Loucy (cell line): ENCODE data around the gene CHMP4B.

Experiments
- H2AFZ ChIP-seq: fragments of 200-600 bp; sonication (generic); 2 replicates; pipeline ENCODE4 v1.6.0; 2016; ENCODE audit warnings: antibody characterized with exemption, mild to moderate bottlenecking, low read length, moderate library complexity
- H3F3A ChIP-seq: fragments of 200-600 bp; 2 replicates; pipeline ENCODE4 v1.6.0; 2016; ENCODE audit warnings: antibody characterized with exemption, low read depth, mild to moderate bottlenecking
- H3K27me3 ChIP-seq: fragments of 200-600 bp; sonication (generic); 2 replicates; pipeline ENCODE4 v1.6.1; 2014; ENCODE audit warnings: low read length, mild to moderate bottlenecking; ENCODE audit not compliant: insufficient read depth, poor library complexity, severe bottlenecking
- H3K36me3 ChIP-seq: fragments of 200-600 bp; sonication (generic); 2 replicates; pipeline ENCODE4 v1.6.1; 2016; ENCODE audit warnings: low read length; ENCODE audit not compliant: insufficient read depth
- H3K4me1 ChIP-seq: fragments of 200-600 bp; sonication (generic); 2 replicates; pipeline ENCODE4 v1.5.1; 2014; ENCODE audit warnings: low read length, mild to moderate bottlenecking; ENCODE audit not compliant: insufficient read depth, poor library complexity, severe bottlenecking
- H3K4me2 ChIP-seq: fragments of 200-600 bp; sonication (generic); 2 replicates; pipeline ENCODE4 v1.6.0; 2014; ENCODE audit warnings: antibody characterized with exemption, low read length, low read depth, mild to moderate bottlenecking; ENCODE audit not compliant: poor library complexity, severe bottlenecking
- H3K4me3 ChIP-seq: fragments of 200-600 bp; sonication (generic); 2 replicates; pipeline ENCODE4 v1.5.1; 2014; ENCODE audit warnings: low read length, mild to moderate bottlenecking, mixed read lengths; ENCODE audit not compliant: poor library complexity, severe bottlenecking
- H3K79me2 ChIP-seq: fragments of 200-600 bp; sonication (generic); 2 replicates; pipeline ENCODE4 v1.6.1; 2014; ENCODE audit warnings: low read length; ENCODE audit not compliant: insufficient read depth
- H3K9ac ChIP-seq: fragments of 200-600 bp; sonication (generic); 2 replicates; pipeline ENCODE4 v1.6.0; 2014; ENCODE audit warnings: mild to moderate bottlenecking, low read depth, low read length, moderate library complexity; ENCODE audit not compliant: poor library complexity, severe bottlenecking
- H3K9me2 ChIP-seq: fragments of 200-600 bp; sonication (generic); replicated peaks from 2 replicates; pipeline ENCODE4 v1.6.1; 2016; ENCODE audit warnings: low read depth, low read length, mixed read lengths
- H3K9me3 ChIP-seq: fragments of 200-600 bp; sonication (generic); 2 replicates; pipeline ENCODE4 v1.6.1; 2014; ENCODE audit warnings: mild to moderate bottlenecking, antibody characterized with exemption, low read length, low read depth; ENCODE audit not compliant: insufficient read depth
- H4K20me1 ChIP-seq: fragments of 200-600 bp; sonication (generic); 2 replicates; pipeline ENCODE4 v1.6.0; 2014; ENCODE audit warnings: antibody characterized with exemption, low read length, mild to moderate bottlenecking; ENCODE audit not compliant: insufficient read depth, poor library complexity, severe bottlenecking
- EZH2phosphoT487 ChIP-seq: fragments of 200-600 bp; IDR thresholded peaks from 2 replicates; pipeline ENCODE4 v1.6.1; 2018; ENCODE audit warnings: antibody characterized with exemption, mild to moderate bottlenecking, moderate library complexity, borderline replicate concordance
- TF ChIP-seq, protein P1 (sequence below): fragments of 200-600 bp; sonication (generic); conservative IDR thresholded peaks from 2 replicates; pipeline ENCODE4 v1.5.1; 2014; ENCODE audit warnings: mild to moderate bottlenecking, antibody characterized with exemption, low read length

Gene CHMP4B

DNA sequence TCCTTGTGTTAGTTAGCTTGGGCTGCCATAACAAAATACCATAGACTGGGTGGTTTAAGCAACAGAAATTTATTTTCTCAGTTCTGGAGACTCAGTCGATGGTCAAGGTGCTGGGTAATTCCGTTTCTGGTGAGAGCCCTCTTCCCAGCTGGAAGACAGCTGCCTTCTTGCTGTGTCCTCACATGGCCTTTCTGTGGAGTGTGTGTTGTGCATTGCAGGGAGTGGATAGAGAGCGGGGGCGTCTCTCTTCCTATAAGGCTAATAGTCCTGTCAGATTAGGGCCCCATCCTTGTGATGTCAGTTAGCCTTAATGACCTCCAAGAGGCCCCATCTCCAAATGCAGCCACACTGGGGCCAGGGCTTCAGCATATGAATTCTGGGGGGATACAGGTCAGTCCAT lies 19.2 kb downstream of the CHMP4B start:
- Histone ChIP-seq H3K4me1 (peaks cover 16% of the 10 kb centered on the region), H4K20me1 (peaks cover 39% of the 10 kb centered on the region), H3K9me2 (no peaks in the 10 kb centered on the region), H3K9ac (no peak overlapping the region), H3K79me2 (peaks cover 93% of the 10 kb centered on the region), H3K36me3 (peaks cover 13% of the 10 kb centered on the region; the same call in 1 of the 2 replicates), H3K4me2 (no peak overlapping the region), H3K27me3 (no peaks in the 10 kb centered on the region), H3F3A (no peaks in the 10 kb centered on the region), H3K4me3 (no peak overlapping the region), H2AFZ (no peak overlapping the region), H3K9me3 (no peaks in the 10 kb centered on the region)
- TF ChIP-seq EZH2phosphoT487: no peak
- TF ChIP-seq, protein P1, sequence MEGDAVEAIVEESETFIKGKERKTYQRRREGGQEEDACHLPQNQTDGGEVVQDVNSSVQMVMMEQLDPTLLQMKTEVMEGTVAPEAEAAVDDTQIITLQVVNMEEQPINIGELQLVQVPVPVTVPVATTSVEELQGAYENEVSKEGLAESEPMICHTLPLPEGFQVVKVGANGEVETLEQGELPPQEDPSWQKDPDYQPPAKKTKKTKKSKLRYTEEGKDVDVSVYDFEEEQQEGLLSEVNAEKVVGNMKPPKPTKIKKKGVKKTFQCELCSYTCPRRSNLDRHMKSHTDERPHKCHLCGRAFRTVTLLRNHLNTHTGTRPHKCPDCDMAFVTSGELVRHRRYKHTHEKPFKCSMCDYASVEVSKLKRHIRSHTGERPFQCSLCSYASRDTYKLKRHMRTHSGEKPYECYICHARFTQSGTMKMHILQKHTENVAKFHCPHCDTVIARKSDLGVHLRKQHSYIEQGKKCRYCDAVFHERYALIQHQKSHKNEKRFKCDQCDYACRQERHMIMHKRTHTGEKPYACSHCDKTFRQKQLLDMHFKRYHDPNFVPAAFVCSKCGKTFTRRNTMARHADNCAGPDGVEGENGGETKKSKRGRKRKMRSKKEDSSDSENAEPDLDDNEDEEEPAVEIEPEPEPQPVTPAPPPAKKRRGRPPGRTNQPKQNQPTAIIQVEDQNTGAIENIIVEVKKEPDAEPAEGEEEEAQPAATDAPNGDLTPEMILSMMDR: no peak

DNA sequence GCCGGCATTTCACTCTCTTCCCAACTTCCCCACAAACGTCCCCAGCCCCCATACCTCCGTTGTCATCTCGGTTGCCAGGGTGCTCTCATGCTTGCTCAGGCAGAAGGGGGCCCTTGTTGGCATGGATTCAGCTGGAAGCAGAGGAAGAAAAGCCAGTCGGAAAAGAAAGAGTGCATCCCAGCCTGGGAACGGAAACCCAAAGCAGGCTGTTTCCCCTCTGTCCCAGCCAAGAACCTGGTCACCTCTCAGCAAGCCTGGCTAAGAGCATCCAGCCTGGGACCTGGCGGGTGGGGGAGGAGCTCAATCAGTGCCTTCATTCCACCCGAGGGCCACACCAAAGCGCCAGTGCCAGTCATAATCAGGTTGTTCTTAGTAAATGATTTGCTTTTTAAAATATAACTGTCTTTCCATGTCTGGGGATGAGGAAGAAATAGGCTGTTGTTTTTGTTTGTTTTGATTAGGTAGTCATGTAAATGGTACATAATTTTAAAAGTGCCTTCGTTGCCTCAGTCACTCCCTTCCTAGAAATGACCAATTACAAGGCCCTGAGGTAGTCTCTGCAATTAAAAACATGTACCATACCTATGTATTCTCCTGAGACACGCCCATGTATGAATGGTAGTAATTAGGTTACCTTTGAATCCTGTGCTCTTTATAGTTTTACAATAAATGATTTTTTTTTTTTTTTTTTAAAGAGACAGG lies 21.1 kb downstream of the CHMP4B start:
- Histone ChIP-seq H3K9me2 (no peaks in the 10 kb centered on the region), H3K9ac (no peak overlapping the region), H3K4me3 (no peak overlapping the region), H3K79me2 (peaks cover 94% of the 10 kb centered on the region), H3K9me3 (no peaks in the 10 kb centered on the region), H3F3A (no peaks in the 10 kb centered on the region), H3K36me3 (peaks cover 13% of the 10 kb centered on the region; the same call in 1 of the 2 replicates), H3K4me1 (peaks cover 18% of the 10 kb centered on the region), H4K20me1 (peaks cover 40% of the 10 kb centered on the region), H3K4me2 (no peak overlapping the region), H3K27me3 (no peaks in the 10 kb centered on the region), H2AFZ (no peak overlapping the region)
- no peak for TF ChIP-seq EZH2phosphoT487
- TF ChIP-seq, protein P1: no peak

DNA sequence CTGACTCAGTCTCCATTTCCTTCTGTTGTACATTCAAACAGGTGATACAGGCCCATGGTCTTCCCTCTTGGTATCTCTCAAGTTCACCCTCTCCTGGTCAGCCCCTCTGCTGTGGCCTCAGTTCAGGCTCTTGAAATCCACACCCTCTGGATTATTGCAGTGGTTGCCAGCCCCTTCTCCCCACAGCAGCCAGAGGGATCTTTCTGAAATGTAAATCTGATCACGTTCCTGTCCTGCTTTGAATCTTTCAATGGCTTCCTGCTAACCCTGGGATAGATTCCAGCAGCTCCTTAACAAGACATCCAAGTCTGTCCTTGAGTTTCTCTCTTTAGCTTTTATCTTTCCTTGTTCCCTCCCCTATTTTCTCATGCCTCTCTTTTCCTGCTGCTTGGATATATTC lies 22.2 kb downstream of the CHMP4B start:
- Histone ChIP-seq H3K9ac (no peak overlapping the region), H3F3A (no peaks in the 10 kb centered on the region), H3K36me3 (peaks cover 13% of the 10 kb centered on the region; the same call in 1 of the 2 replicates), H3K4me3 (no peak overlapping the region), H3K9me2 (no peaks in the 10 kb centered on the region), H3K27me3 (no peaks in the 10 kb centered on the region), H3K9me3 (no peaks in the 10 kb centered on the region), H3K79me2 (peaks cover 95% of the 10 kb centered on the region), H3K4me1 (peaks cover 19% of the 10 kb centered on the region), H4K20me1 (peaks cover 49% of the 10 kb centered on the region), H3K4me2 (no peak overlapping the region), H2AFZ (no peak overlapping the region)
- TF ChIP-seq, protein P1: no peak
- TF ChIP-seq EZH2phosphoT487: no peak
